Muscle layer of duodenum (tissue), 2 donors: Measurements from ENCODE around the gene GLI3.
A peak's percentile ranks its signal among the peaks of the same experiment; 100 is the strongest.

Experiments used
- H3K27ac ChIP-seq: one replicate; pipeline ENCODE4 v1.7.0; 2013; ENCODE audit warnings: mild to moderate bottlenecking, low read length
- H3K27me3 ChIP-seq: one replicate; pipeline ENCODE4 v1.7.0; 2013; ENCODE audit warnings: low read depth, mild to moderate bottlenecking, control low read depth, low read length
- H3K36me3 ChIP-seq, 2 donors: one replicate each; pipeline ENCODE4 v1.7.0; 2013; ENCODE audit warnings: low read length in 2 of 2, control low read depth in 1 of 2, mild to moderate bottlenecking in 1 of 2; ENCODE audit not compliant: insufficient read depth in 2 of 2, control insufficient read depth in 1 of 2
- H3K4me1 ChIP-seq, 2 donors: one replicate each; pipeline ENCODE4 v1.7.0; 2013; ENCODE audit warnings: low read length in 2 of 2, mild to moderate bottlenecking in 2 of 2, control low read depth in 1 of 2, moderate library complexity in 1 of 2; ENCODE audit not compliant: insufficient read depth in 2 of 2, control insufficient read depth in 1 of 2
- H3K4me3 ChIP-seq, 2 donors: one replicate each; pipeline ENCODE4 v1.7.0; 2013; ENCODE audit warnings: low read length in 2 of 2, low read depth in 1 of 2, mild to moderate bottlenecking in 1 of 2
- H3K9me3 ChIP-seq, 2 donors: one replicate each; pipeline ENCODE4 v1.7.0; 2013; ENCODE audit warnings: low read length in 2 of 2, control low read depth in 1 of 2, mild to moderate bottlenecking in 1 of 2; ENCODE audit not compliant: control insufficient read depth in 1 of 2
- donor health status: healthy.

Gene GLI3

GRCh38 chr7:41994746-41995110, 242.3 kb downstream of the GLI3 start:
- Histone ChIP-seq H3K4me3 (no peak overlapping the region), H3K4me1 (peaks cover 8 to 53% of the 10 kb centered on the region in 2 donors), H3K27ac (no peak overlapping the region), H3K36me3 (peaks cover 0 to 10% of the 10 kb centered on the region in 2 donors), H3K27me3 (no peaks in the 10 kb centered on the region), H3K9me3 (no peaks in the 10 kb centered on the region)

- H3K4me1 ChIP-seq, result peaks cover 8 to 53% of the 10 kb centered on the region in 2 donors
- no peaks in the 10 kb centered on the region for H3K27me3 ChIP-seq
- H3K36me3 ChIP-seq, result peaks cover 0 to 5% of the 10 kb centered on the region in 2 donors
- no peaks in the 10 kb centered on the region for H3K9me3 ChIP-seq
- no peak overlapping the region for H3K27ac ChIP-seq
- H3K4me3 ChIP-seq, result no peak overlapping the region
Observed at GRCh38 chr7:41994036-41994745, 242.8 kb downstream of the GLI3 start.

DNA sequence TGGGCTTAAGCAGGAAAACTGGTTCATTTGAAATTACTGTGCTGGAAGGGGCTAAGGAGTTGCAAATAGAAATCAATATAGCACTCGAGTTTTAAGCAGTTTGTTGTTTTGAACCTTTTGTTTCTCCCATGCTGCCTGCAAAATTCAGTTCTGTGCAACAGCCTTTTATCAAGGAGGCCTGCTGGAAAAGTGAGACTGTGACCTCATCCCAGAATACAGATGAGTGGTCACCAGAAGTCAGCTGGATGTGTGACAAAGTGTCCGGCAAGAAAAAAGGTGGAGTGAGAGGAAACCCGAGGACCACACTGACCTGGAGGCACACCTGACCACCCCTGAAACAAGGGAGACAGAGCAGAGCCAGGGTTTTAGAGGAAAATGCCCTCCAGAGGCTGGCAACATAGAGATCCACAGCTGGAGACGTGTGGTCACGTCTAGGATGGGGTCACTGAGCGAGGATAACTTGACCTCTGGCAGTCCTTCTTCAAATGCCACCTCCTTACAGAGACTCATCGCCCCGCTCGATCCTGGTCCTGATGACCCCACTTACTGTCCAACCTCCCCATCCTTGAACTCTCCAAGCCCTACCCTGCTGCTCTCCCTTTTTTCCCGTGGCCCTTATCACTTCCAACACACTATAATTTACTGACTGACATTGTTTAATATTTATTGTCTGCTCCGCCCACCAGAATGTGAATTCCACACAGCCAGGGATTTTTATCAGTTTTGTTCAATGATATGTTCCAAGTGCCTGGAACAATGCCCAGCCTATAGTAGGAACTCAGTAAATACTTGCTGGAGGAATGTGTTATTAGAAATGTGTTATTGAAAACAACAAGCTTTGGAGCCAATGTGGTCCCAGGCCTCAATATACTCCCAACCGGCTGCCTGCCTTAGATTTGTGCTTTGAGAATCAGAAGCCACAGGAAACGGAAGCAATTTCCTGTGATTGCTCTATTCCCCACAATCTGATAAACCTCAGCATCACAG, 243.8 kb downstream of the GLI3 start:
- H3K36me3 ChIP-seq, result no peaks in the 10 kb centered on the region
- no peak overlapping the region for H3K27ac ChIP-seq
- H3K4me3 ChIP-seq, result no peak overlapping the region
- H3K27me3 ChIP-seq, result no peaks in the 10 kb centered on the region
- no peaks in the 10 kb centered on the region for H3K9me3 ChIP-seq
- H3K4me1 ChIP-seq, result peaks cover 8 to 53% of the 10 kb centered on the region in 2 donors

DNA sequence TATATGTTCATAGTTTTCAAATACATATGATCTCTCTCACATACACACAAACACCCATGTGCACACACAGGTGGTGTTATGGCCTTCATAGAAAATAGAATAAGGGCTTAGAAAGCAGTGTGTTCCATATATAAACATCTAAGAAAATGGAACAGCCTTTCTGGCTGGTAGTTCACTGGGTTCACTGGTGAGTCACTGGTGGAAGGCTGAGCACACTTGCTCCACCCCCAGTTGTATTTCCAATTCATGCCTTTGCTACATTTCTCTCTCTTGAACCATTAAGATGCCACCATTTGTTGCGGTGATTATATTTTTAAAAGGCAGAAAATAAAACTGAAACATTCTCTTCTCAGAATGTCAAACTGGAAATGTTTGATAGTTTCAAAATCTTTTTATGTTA, 252.1 kb downstream of the GLI3 start:
- Histone ChIP-seq H3K27me3 (no peaks in the 10 kb centered on the region), H3K36me3 (no peaks in the 10 kb centered on the region), H3K4me3 (no peak overlapping the region), H3K27ac (no peak overlapping the region), H3K9me3 (no peaks in the 10 kb centered on the region), H3K4me1 (peaks cover 5 to 20% of the 10 kb centered on the region in 2 donors)

- Histone ChIP-seq H3K27ac (no peak overlapping the region), H3K9me3 (no peaks in the 10 kb centered on the region), H3K36me3 (no peaks in the 10 kb centered on the region), H3K4me1 (peaks cover 12 to 50% of the 10 kb centered on the region in 2 donors), H3K4me3 (no peak overlapping the region), H3K27me3 (no peaks in the 10 kb centered on the region)
Observed at GRCh38 chr7:41981046-41982040, 255.7 kb downstream of the GLI3 start.

DNA sequence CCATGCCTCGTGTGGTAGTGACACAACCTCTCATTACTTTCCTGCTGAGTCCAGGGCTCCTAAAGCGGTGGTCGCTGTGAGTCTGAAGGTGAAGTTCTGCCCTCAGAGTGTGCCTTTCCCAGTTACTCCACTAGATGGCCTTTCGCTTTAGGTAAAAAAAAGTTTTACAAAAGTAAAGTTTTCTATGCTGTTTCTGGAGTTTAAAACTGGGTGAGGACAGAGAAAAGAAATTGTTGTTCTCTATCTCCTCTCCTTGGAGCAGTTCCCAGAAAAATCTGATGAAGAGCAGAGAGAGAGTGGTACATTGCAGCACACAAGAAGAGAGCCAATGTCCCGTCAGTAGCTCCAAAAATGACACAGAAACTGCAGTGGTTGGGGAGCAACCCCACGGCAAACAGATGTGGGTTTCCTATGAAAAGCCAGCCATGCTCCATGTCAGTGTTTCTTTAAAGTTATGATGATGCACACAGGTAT, 257.1 kb downstream of the GLI3 start:
- Histone ChIP-seq H3K9me3 (no peaks in the 10 kb centered on the region), H3K4me1 (peaks cover 12 to 50% of the 10 kb centered on the region in 2 donors), H3K27me3 (no peaks in the 10 kb centered on the region), H3K36me3 (peaks cover 0 to 4% of the 10 kb centered on the region in 2 donors), H3K27ac (peak overlapping the region; percentile 11), H3K4me3 (no peak overlapping the region)

DNA sequence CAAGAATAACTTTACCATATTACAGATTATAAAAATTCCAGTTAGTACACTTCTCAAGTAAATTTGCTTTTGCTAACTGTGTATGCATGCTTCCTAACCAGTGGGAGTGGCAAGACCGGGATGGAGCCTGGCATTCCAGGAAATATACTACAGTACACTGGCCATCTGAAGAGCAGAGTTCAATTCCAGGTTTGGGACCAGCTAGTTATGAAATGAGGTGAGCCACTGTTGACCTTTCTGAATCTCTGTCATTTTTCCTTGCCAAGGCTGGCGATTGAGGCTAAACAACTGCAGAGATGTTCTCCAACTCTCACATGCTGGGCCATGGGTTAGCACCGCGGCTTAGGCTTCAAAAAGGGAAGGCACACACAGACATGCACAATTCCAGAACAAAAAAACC, 258.2 kb downstream of the GLI3 start:
- peaks cover 12 to 47% of the 10 kb centered on the region in 2 donors for H3K4me1 ChIP-seq
- H3K36me3 ChIP-seq, result peaks cover 0 to 10% of the 10 kb centered on the region in 2 donors
- no peak overlapping the region for H3K4me3 ChIP-seq
- no peaks in the 10 kb centered on the region for H3K9me3 ChIP-seq
- no peaks in the 10 kb centered on the region for H3K27me3 ChIP-seq
- no peak overlapping the region for H3K27ac ChIP-seq

GRCh38 chr7:41977661-41978060, 259.3 kb downstream of the GLI3 start:
- Histone ChIP-seq H3K4me1 (peaks cover 12 to 47% of the 10 kb centered on the region in 2 donors), H3K4me3 (no peak overlapping the region), H3K9me3 (no peaks in the 10 kb centered on the region), H3K36me3 (peaks cover 0 to 14% of the 10 kb centered on the region in 2 donors), H3K27me3 (no peaks in the 10 kb centered on the region), H3K27ac (no peak overlapping the region)

GRCh38 chr7:41977151-41977651, 259.8 kb downstream of the GLI3 start:
- H3K9me3 ChIP-seq, result no peaks in the 10 kb centered on the region
- no peak overlapping the region for H3K4me3 ChIP-seq
- no peak overlapping the region for H3K27ac ChIP-seq
- H3K27me3 ChIP-seq, result no peaks in the 10 kb centered on the region
- peaks cover 12 to 47% of the 10 kb centered on the region in 2 donors for H3K4me1 ChIP-seq
- H3K36me3 ChIP-seq, result peaks cover 0 to 18% of the 10 kb centered on the region in 2 donors

GRCh38 chr7:41976411-41976810, 260.6 kb downstream of the GLI3 start:
- Histone ChIP-seq H3K4me1 (peaks cover 12 to 45% of the 10 kb centered on the region in 2 donors), H3K36me3 (peaks cover 0 to 25% of the 10 kb centered on the region in 2 donors), H3K4me3 (no peak overlapping the region), H3K27ac (no peak overlapping the region), H3K9me3 (no peaks in the 10 kb centered on the region), H3K27me3 (no peaks in the 10 kb centered on the region)
